ENCODE measurements around the gene SLC22A8.

The SLC22A8 gene

DNA sequence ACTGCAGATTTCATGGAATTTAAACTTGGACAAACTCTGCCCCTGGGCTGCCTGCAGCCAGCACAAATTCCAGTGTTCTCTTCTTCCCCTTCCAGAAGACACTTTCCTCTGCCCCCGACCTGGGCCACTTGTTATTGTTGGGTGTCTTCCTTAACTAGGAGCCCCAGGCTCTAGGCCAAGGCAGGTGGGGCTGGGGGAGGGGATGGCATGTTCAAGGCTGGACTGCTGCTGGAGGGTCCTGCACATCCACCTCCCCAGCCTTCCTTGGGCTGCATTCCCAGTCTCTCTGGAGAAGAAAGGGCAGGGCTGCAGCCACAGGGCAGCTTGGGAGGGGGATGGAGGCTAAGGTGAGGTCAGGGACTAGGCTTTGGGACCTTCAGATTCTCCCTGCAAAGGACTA lies 19.4 kb downstream of the SLC22A8 start:
- no peak for TF ChIP-seq Cebpa-rat (IDR thresholded peaks at IDR 0.05)
- Histone ChIP-seq H3K4me3 (no peak overlapping the region), H3K27me3 (no peaks in the 10 kb centered on the region), H3K27ac (no peak overlapping the region), H3K36me3 (no peaks in the 10 kb centered on the region), H3K9me3 (replicated peaks in 1 of 11) (no peaks in the 10 kb centered on the region), H3K4me2 (no peak overlapping the region), H4K20me1 (no peaks in the 10 kb centered on the region), H3K4me1 (no peaks in the 10 kb centered on the region), H3K9ac (no peak overlapping the region)

DNA sequence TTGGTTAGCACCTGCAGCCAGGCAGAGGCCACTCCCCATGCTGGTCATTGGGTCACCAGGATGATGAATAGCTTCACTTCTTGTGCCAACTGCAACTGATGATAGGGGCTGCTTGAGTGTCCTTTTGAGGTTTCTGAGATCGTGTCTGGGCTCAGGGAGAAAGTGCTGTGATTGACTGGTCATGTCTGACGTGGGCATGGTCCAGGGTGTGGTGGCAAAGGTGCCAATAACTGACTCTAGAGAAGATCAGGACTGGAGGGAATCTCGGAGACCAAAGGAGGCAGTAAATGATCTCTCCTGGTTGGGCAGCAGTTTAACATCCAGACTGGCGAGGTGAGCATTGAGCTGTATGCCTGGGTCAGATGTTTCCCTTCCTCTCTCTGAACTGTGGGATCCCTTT lies 20.9 kb downstream of the SLC22A8 start:
- H3K27ac ChIP-seq, result no peak overlapping the region
- no peaks in the 10 kb centered on the region for H3K4me1 ChIP-seq
- H3K9ac ChIP-seq, result no peak overlapping the region
- no peaks in the 10 kb centered on the region for H3K9me3 ChIP-seq (replicated peaks in 1 of 11)
- no peak overlapping the region for H3K4me2 ChIP-seq
- no peaks in the 10 kb centered on the region for H4K20me1 ChIP-seq
- no peaks in the 10 kb centered on the region for H3K27me3 ChIP-seq
- no peak overlapping the region for H3K4me3 ChIP-seq
- no peaks in the 10 kb centered on the region for H3K36me3 ChIP-seq
- no peak for TF ChIP-seq Cebpa-rat (IDR thresholded peaks at IDR 0.05)

DNA sequence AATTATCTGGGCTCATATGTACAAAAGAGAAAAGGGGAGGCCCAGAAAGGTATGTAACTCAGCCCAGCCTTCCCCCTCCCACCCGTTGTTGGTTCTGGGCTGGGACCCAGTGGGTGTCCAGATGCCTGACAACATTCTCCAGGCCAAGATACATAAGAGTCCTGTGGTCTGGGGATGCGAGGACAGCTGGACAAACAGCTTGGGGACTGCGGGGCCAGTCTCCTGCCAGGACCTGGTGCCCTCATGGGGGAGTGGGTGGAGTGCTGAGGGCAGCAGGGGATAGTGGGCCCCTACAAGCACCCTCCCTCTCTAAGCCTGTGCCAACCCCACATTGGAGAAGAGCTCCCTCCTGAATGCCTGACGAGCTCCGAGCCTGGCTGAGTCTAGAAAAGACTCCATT lies 27.4 kb downstream of the SLC22A8 start:
- Histone ChIP-seq H3K9me3 (replicated peaks in 1 of 11) (no peaks in the 10 kb centered on the region), H4K20me1 (no peaks in the 10 kb centered on the region), H3K27me3 (no peaks in the 10 kb centered on the region), H3K27ac (no peak overlapping the region), H3K4me3 (no peak overlapping the region), H3K4me1 (peaks cover 0 to 18% (median 14%) of the 10 kb centered on the region in 10 experiments; a peak in 12 of 20 replicates), H3K36me3 (no peaks in the 10 kb centered on the region), H3K4me2 (no peak overlapping the region), H3K9ac (no peak overlapping the region)
- no peak for TF ChIP-seq Cebpa-rat (IDR thresholded peaks at IDR 0.05)

DNA sequence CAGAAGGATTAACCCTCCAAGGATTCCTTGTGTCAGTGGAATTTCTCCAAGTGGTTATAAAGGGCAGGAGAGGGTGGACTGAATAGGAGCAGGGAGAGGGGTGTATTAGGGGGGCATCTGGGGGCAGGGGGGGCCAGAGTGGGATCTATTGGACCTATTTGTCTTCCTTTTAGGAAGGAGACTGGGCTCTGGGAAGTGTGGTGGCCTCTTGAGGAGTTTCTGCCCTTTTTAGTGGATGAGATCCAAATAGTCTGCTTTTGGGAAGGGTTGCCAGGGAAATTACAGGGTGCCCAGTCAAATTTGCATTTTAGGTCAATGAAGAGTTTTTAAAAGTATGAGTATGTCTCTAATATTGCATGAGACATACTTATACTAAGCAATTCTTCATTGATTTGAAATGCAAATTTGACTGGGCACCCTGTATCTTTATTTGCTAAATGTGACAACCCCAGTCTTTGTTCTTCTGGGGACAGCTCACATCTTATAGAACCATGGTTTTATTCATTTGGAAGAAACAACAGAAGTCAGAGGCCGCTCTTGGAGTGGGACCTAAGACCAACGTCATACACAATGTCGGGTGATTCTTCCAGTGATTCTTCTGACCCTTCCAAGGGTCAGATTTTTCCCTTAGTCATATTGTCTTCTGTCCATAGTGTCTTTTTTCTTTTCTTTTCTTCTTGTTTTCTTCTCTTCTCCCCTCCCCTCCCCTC lies 30.4 kb downstream of the SLC22A8 start:
- TF ChIP-seq Cebpa-rat (IDR thresholded peaks at IDR 0.05), result no peak
- H3K4me3 ChIP-seq, result no peak overlapping the region
- H3K9me3 ChIP-seq (replicated peaks in 1 of 11), result no peaks in the 10 kb centered on the region
- no peak overlapping the region for H3K27ac ChIP-seq
- no peaks in the 10 kb centered on the region; a peak in 1 of 22 replicates for H4K20me1 ChIP-seq
- H3K36me3 ChIP-seq, result no peaks in the 10 kb centered on the region
- no peak overlapping the region for H3K4me2 ChIP-seq
- peaks cover 0 to 18% (median 14%) of the 10 kb centered on the region in 10 experiments; a peak in 12 of 20 replicates for H3K4me1 ChIP-seq
- no peaks in the 10 kb centered on the region for H3K27me3 ChIP-seq
- no peak overlapping the region for H3K9ac ChIP-seq

DNA sequence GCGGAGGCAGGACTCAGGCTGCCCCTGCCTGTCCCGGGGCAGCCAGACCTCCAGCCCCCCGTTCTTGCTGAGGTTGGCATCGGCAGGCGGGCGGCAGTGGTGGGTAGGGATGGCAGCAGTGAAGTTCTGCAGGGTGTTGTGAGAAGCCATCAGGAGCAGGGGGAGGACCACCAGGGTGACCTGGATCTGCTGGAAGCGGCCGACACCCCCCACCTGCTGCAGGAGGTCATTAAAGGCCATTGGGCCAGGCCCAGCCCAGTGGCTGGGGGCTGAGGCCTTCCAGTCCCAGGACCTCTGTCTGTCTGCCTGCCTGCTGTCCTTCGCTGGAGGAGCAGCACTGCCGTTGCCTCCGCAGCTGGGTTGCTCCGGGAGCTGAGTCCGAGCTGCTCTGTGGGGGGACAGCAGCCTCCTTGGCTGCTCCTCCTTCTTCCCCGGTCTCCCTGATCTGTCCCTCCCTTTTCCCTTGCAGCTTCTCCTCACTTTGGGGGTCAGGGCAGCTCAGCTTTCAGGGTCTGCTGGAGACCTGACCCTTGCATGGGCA lies 31.1 kb downstream of the SLC22A8 start, which contains the start of gene SLC22A6:
SLC22A6 (minus strand) TSS at position 517 of the 541 bp plus-strand sequence; CDS start at position 240, 277 bp downstream.
- Histone ChIP-seq H3K4me3 (no peak within 1 kb of the TSS), H3K4me2 (no peak within 1 kb of the TSS), H3K36me3 (no peaks in the 10 kb centered on the region), H3K27ac (no peak within 1 kb of the TSS), H3K27me3 (no peaks in the 10 kb centered on the region), H4K20me1 (no peaks in the 10 kb centered on the region; a peak in 1 of 22 replicates), H3K9ac (no peak within 1 kb of the TSS), H3K9me3 (replicated peaks in 1 of 11) (no peaks in the 10 kb centered on the region), H3K4me1 (peaks cover 0 to 18% (median 14%) of the 10 kb centered on the region in 10 experiments; a peak in 12 of 20 replicates)
- TF ChIP-seq Cebpa-rat (IDR thresholded peaks at IDR 0.05), result no peak

DNA sequence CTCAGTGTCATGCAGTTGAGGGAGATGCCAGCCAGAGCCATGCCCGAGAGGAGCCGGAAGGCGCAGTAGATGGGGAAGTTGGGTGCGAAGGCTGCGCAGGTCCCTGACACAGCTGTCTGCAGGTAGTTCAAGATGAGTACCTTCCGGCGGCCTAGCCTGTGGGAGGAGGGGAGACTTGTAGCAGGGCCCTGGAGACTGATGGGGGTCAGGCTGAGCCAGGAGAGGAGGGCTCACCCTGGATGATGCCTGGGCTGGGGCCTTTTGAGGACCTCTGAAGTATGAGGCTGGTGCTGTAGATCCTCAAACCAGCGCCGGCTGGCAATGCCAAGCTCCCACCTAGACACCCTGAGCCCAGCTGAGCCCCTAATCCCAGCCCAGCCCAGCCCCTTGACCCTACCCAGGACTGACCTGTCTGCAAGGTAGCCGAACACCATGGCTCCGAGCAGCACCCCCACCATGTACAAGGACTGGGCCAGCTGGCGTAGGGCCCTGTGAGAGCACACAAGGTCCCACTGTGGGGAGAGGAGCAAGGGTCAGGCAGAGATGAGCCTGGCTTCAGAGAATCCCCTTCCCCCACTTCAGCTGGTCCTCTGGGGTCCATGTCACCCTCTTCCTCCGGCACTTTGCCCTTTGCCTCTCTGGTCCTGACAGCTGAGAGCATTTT lies 32.0 kb downstream of the SLC22A8 start:
- TF ChIP-seq Cebpa-rat (IDR thresholded peaks at IDR 0.05), result no peak
- no peak overlapping the region for H3K9ac ChIP-seq
- no peak overlapping the region for H3K4me2 ChIP-seq
- H3K27me3 ChIP-seq, result no peaks in the 10 kb centered on the region
- H3K4me3 ChIP-seq, result no peak overlapping the region
- no peaks in the 10 kb centered on the region; a peak in 1 of 22 replicates for H4K20me1 ChIP-seq
- H3K36me3 ChIP-seq, result no peaks in the 10 kb centered on the region
- peaks cover 0 to 18% (median 14%) of the 10 kb centered on the region in 10 experiments; a peak in 12 of 20 replicates for H3K4me1 ChIP-seq
- H3K9me3 ChIP-seq (replicated peaks in 1 of 11), result no peaks in the 10 kb centered on the region
- no peak overlapping the region for H3K27ac ChIP-seq

DNA sequence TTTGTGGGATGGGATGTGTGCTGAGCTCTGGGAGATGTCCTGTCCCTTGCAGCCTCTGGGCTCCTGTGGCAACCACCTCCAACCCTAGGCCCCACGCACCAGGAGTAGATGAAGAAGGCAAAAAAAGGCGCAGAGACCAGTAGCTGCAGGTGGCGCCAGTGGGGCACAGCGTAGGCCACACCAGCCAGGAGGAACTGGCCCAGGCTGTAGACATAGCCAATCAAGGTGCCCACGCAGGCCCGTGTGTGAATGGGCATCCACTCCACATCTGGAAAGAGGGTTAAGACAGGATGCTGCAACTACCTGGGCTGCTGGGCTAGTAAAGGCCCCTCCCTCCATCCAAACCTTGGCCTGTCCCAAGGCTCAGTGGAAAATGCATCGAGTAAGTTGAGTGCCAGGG lies 33.9 kb downstream of the SLC22A8 start:
- no peak overlapping the region for H3K4me2 ChIP-seq

DNA sequence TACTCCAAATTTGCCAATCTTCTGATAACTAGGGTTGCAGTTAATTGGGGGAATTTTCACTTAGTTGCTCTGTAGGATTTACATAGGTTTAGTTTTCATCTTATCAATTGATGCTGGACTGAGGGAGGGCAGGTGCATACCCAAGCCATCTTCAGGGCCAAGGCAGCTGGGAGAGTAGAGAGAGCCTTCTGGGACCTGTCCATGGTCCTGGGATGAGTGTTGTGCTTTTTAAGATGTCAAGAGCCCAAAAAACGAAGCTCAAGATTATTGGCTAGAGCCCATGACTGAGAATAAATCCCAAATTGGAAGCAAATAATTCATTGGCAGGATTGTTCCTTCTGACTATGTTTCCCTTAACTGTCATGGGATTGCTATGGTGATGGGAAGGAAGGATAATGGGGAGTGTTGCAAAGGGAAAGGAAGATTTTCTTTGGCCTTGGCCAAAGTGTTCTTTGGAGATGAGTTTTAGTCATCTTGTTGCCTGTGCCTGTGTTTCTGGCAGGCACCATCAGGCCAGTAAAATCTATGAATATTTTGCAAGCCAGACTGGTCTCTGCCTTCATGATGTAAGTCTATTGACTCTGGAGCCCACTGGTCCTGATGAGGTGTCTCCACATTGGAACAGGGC lies 35.4 kb downstream of the SLC22A8 start:
- Histone ChIP-seq H3K27me3 (no peaks in the 10 kb centered on the region), H3K4me1 (peaks cover 0 to 11% (median 7%) of the 10 kb centered on the region in 10 experiments; a peak in 10 of 20 replicates), H3K4me3 (no peak overlapping the region), H3K4me2 (no peak overlapping the region), H4K20me1 (no peaks in the 10 kb centered on the region; a peak in 1 of 22 replicates), H3K36me3 (no peaks in the 10 kb centered on the region), H3K9me3 (replicated peaks in 1 of 11) (no peaks in the 10 kb centered on the region), H3K9ac (no peak overlapping the region), H3K27ac (no peak overlapping the region)
- TF ChIP-seq Cebpa-rat (IDR thresholded peaks at IDR 0.05), result no peak

More for the DNA sequence above, 33.9 kb downstream of the SLC22A8 start:
- Histone ChIP-seq H4K20me1 (no peaks in the 10 kb centered on the region; a peak in 1 of 22 replicates), H3K36me3 (no peaks in the 10 kb centered on the region), H3K4me3 (no peak overlapping the region), H3K27me3 (no peaks in the 10 kb centered on the region), H3K4me1 (peaks cover 0 to 11% (median 4%) of the 10 kb centered on the region in 10 experiments; a peak in 13 of 20 replicates), H3K9me3 (replicated peaks in 1 of 11) (no peaks in the 10 kb centered on the region), H3K27ac (no peak overlapping the region), H3K9ac (no peak overlapping the region)
- TF ChIP-seq Cebpa-rat (IDR thresholded peaks at IDR 0.05), result no peak

DNA sequence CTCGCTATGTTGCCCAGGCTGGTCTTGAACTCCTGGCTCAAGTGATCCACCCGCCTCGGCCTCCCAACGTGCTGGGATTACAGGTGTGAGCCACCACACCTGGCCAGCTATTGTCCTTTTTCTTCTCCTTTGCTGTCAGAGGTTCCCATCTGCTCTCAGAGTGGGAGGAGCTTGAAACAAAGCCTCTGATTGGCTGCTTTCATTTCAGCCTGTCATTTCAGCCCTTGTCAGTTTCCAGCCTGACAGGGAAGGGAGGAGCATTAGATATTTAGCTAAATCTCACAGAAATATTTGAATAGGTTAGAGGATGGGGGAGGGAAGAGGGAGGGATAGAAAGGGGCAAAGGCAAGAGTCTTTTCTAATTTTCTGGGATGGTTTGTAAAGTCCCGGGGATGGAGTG lies 39.5 kb downstream of the SLC22A8 start:
- H4K20me1 ChIP-seq, result no peaks in the 10 kb centered on the region; a peak in 2 of 22 replicates
- no peak overlapping the region for H3K9ac ChIP-seq
- no peak overlapping the region for H3K27ac ChIP-seq
- no peak overlapping the region for H3K4me3 ChIP-seq
- H3K27me3 ChIP-seq, result no peaks in the 10 kb centered on the region
- H3K4me1 ChIP-seq, result peaks cover 0 to 19% (median 10%) of the 10 kb centered on the region in 10 experiments; a peak in 10 of 20 replicates
- no peak for TF ChIP-seq Cebpa-rat (IDR thresholded peaks at IDR 0.05)
- no peaks in the 10 kb centered on the region for H3K9me3 ChIP-seq (replicated peaks in 1 of 11)
- H3K4me2 ChIP-seq, result peak overlapping the region in 7 of 11 experiments; percentile 22 to 48 (median 29); a peak in 8 of 22 replicates
- no peaks in the 10 kb centered on the region for H3K36me3 ChIP-seq
